ENCODE data around the gene BMPR1A. TPM values are rescaled to one million over a fixed set of nuclear protein-coding genes. Genes with fewer than 3 reads are reported as not detected.

BMPR1A gene
- total and polyA plus RNA-seq, 10 of the 15 experiments (the other 5 are each of a cell fraction or from before 2014, with no cell fraction given): 2.3 to 22.7 (median 13.1) TPM

- no peaks in the 10 kb centered on the region for H3K27me3 ChIP-seq (replicated peaks in 1 of 2; ENCODE audit: control insufficient read depth in 2 of 2, insufficient read depth in 2 of 2, low read length in 1 of 2)
- CTCF ChIA-PET: interaction anchor here (0.6 kb wide), 1 partner anchor 68 kb away, joined by 3 read pairs; no protein-coding TSS in a partner anchor
- no peaks in the 10 kb centered on the region for H3K36me3 ChIP-seq (ENCODE audit: control insufficient read depth in 2 of 2, insufficient read depth in 2 of 2, low read length in 1 of 2)
- POLR2A ChIA-PET: interaction anchor here (0.8 kb wide), 1 partner anchor 76 kb away, joined by 3 read pairs; no protein-coding TSS in a partner anchor
- no peak for TF ChIP-seq TCF12 (IDR thresholded peaks at IDR 0.05; ENCODE audit: low read depth, low read length)
- no peak for TF ChIP-seq SMAD1 (IDR thresholded peaks at IDR 0.05; ENCODE audit: low read depth, partially characterized antibody)
- no TSS peak for BruUV-seq (replicated peaks)
- ATAC-seq (no peak), FAIRE-seq (no peak), DNase-seq (ENCODE audit: low read depth, low spot score) (no peak)
- H2AFZ ChIP-seq (ENCODE audit: control insufficient read depth, low read depth, low read length): no peak overlapping the region
- no peak overlapping the region for H3K27ac ChIP-seq (ENCODE audit: control insufficient read depth, insufficient read depth)
- no peak overlapping the region for H3K4me2 ChIP-seq (ENCODE audit: control insufficient read depth, insufficient read depth)
- RAD21 ChIA-PET (ENCODE audit: unreplicated experiment): no interaction called here
- H3K4me3 ChIP-seq: no peak overlapping the region
- in situ Hi-C loops (cut with MboI): no loop called here
- peaks cover 2% of the 10 kb centered on the region; the same call in 1 of the 2 replicates for H3K79me2 ChIP-seq (ENCODE audit: control insufficient read depth, insufficient read depth, low read length)
- no peaks in the 10 kb centered on the region for H3K9me3 ChIP-seq (replicated peaks; ENCODE audit: control insufficient read depth, insufficient read depth, low read length)
- SMC1A ChIA-PET (ENCODE audit: uncharacterized antibody, unreplicated experiment): no interaction called here
- H3K4me1 ChIP-seq (ENCODE audit: control insufficient read depth, insufficient read depth, low read length): no peaks in the 10 kb centered on the region
- H3K9ac ChIP-seq (ENCODE audit: control insufficient read depth, insufficient read depth, low read length): no peak overlapping the region
- no peaks in the 10 kb centered on the region for H4K20me1 ChIP-seq (ENCODE audit: control insufficient read depth, insufficient read depth)
- intact Hi-C loops (cut with micrococcal nuclease; ENCODE audit: unreplicated experiment): no loop called here
Measured at GRCh38 chr10:86833969-86834368, 77.5 kb downstream of the BMPR1A start.

GRCh38 chr10:86836044-86836443 lies 79.6 kb downstream of the BMPR1A start:
- H2AFZ ChIP-seq (ENCODE audit: control insufficient read depth, low read depth, low read length): no peak overlapping the region
- no peak overlapping the region for H3K4me2 ChIP-seq (ENCODE audit: control insufficient read depth, insufficient read depth)
- FAIRE-seq: no peak
- ChIA-PET SMC1A (ENCODE audit: uncharacterized antibody, unreplicated experiment) (interaction anchor here (0.7 to 1.5 kb wide), 11 partner anchors 8 to 124 kb away, joined by 3 to 5 read pairs (median 3); partner anchors contain the start of gene BMPR1A), POLR2A (interaction anchor here (0.5 to 0.9 kb wide), 3 partner anchors 14 to 83 kb away, joined by 3 to 4 read pairs (median 3); no protein-coding TSS in a partner anchor), RAD21 (ENCODE audit: unreplicated experiment) (interaction anchor here (0.8 to 1.5 kb wide), 2 partner anchors 76 to 78 kb away, joined by 3 to 4 read pairs; no protein-coding TSS in a partner anchor), CTCF (interaction anchor here (1.0 to 1.8 kb wide), 3 partner anchors 10 to 124 kb away, joined by 4 to 6 read pairs (median 5); no protein-coding TSS in a partner anchor)
- intact Hi-C loops (cut with micrococcal nuclease; ENCODE audit: unreplicated experiment): no loop called here
- no peaks in the 10 kb centered on the region for H3K9me3 ChIP-seq (replicated peaks; ENCODE audit: control insufficient read depth, insufficient read depth, low read length)
- no peak for DNase-seq (ENCODE audit: low read depth, low spot score)
- ATAC-seq: peak; percentile 21; the same call in 2 of the 3 replicates
- 59% methylated on average over 1 of the region's 1 CpG for WGBS (ENCODE audit: insufficient coverage, insufficient replicate concordance, low lambda C conversion rate, missing lambda C conversion rate)
- H3K27ac ChIP-seq (ENCODE audit: control insufficient read depth, insufficient read depth): no peak overlapping the region
- no peak overlapping the region for H3K9ac ChIP-seq (ENCODE audit: control insufficient read depth, insufficient read depth, low read length)
- peaks cover 2% of the 10 kb centered on the region; the same call in 1 of the 2 replicates for H3K79me2 ChIP-seq (ENCODE audit: control insufficient read depth, insufficient read depth, low read length)
- peaks cover 1 to 13% of the 10 kb centered on the region in 2 experiments; a peak in 2 of 4 replicates for H3K36me3 ChIP-seq (ENCODE audit: control insufficient read depth in 2 of 2, insufficient read depth in 2 of 2, low read length in 1 of 2)
- BruUV-seq (replicated peaks): no TSS peak
- no peaks in the 10 kb centered on the region for H3K27me3 ChIP-seq (replicated peaks in 1 of 2; ENCODE audit: control insufficient read depth in 2 of 2, insufficient read depth in 2 of 2, low read length in 1 of 2)
- no peak overlapping the region for H3K4me3 ChIP-seq
- in situ Hi-C loops (cut with MboI): no loop called here
- no peaks in the 10 kb centered on the region for H3K4me1 ChIP-seq (ENCODE audit: control insufficient read depth, insufficient read depth, low read length)
- H4K20me1 ChIP-seq (ENCODE audit: control insufficient read depth, insufficient read depth): no peaks in the 10 kb centered on the region
- no peak for TF ChIP-seq NFYA (IDR thresholded peaks at IDR 0.05; ENCODE audit: borderline replicate concordance, low read depth, low read length)
- TF ChIP-seq SRF (IDR thresholded peaks at IDR 0.05; ENCODE audit: low read depth in 2 of 2, low read length in 2 of 2): no peak
- TF ChIP-seq NR2F1 (conservative IDR thresholded peaks at IDR 0.05): peak; percentile 64
- TF ChIP-seq HCFC1 (IDR thresholded peaks at IDR 0.05; ENCODE audit: low read length): no peak
- TF ChIP-seq POLR2AphosphoS2 (IDR thresholded peaks at IDR 0.05; ENCODE audit: low read depth, low read length): no peak
- TF ChIP-seq RCOR1 (conservative IDR thresholded peaks at IDR 0.05; ENCODE audit: low read depth, low read length): no peak
- no peak for TF ChIP-seq MTA3 (IDR thresholded peaks at IDR 0.05; ENCODE audit: borderline replicate concordance, low read length)
- 0 out of 2 replicates have a peak, but pooled peaks have one; percentile 8 for TF ChIP-seq JUNB (IDR thresholded peaks at IDR 0.05)
- TF ChIP-seq IRF5 (IDR thresholded peaks at IDR 0.05; ENCODE audit: borderline replicate concordance): no peak
- no peak for TF ChIP-seq ZNF687 (IDR thresholded peaks at IDR 0.05)
- no peak for TF ChIP-seq SMC3 (IDR thresholded peaks at IDR 0.05; ENCODE audit: borderline replicate concordance, low read length)

All from GM12878 (cell line).